CD14-positive monocyte (primary cell): ENCODE data around the gene CD46. TPM values are rescaled to one million over a fixed set of nuclear protein-coding genes. Genes with fewer than 3 reads are reported as not detected.

ENCODE experiments used
- DNase-seq, 3 donors: peaks; one replicate each; pipeline ENCODE4 v3.0.0-alpha.2; 2011 to 2022
- H2AFZ ChIP-seq: 2 replicates; pipeline ENCODE4 v1.6.0; 2012; ENCODE audit warnings: mild to moderate bottlenecking, low read depth, low read length, inconsistent platforms; ENCODE audit not compliant: insufficient read depth, poor library complexity, severe bottlenecking
- H3K27ac ChIP-seq, 2 donors: 1 replicate in 1 of 2; 2 replicates in 1 of 2; pipeline ENCODE4 v1.5.1; 2012 to 2013; ENCODE audit warnings: low read length in 2 of 2, control low read depth in 1 of 2, inconsistent platforms in 1 of 2, low read depth in 1 of 2, mild to moderate bottlenecking in 1 of 2
- H3K27me3 ChIP-seq, 2 donors: one replicate each; pipeline versions ENCODE4 v1.6.0 to v1.6.1; 2011 to 2013; ENCODE audit warnings: low read length in 2 of 2; ENCODE audit not compliant: control insufficient read depth in 2 of 2, insufficient read depth in 2 of 2
- H3K36me3 ChIP-seq, 2 donors: replicated peaks in 1 of 2; 1 replicate in 1 of 2; 2 replicates in 1 of 2; pipeline versions ENCODE4 v1.5.1 to v1.6.1; 2012 to 2013; ENCODE audit warnings: low read length in 2 of 2, control low read depth in 1 of 2, inconsistent platforms in 1 of 2, mild to moderate bottlenecking in 1 of 2; ENCODE audit not compliant: insufficient read depth in 2 of 2, control insufficient read depth in 1 of 2
- H3K4me1 ChIP-seq, 2 donors: 1 replicate in 1 of 2; 2 replicates in 1 of 2; pipeline versions ENCODE4 v1.5.1 to v1.6.1; 2012 to 2013; ENCODE audit warnings: low read length in 2 of 2, control low read depth in 1 of 2, inconsistent platforms in 1 of 2, mild to moderate bottlenecking in 1 of 2, moderate library complexity in 1 of 2; ENCODE audit not compliant: insufficient read depth in 2 of 2, control insufficient read depth in 1 of 2
- H3K4me2 ChIP-seq: replicated peaks from 2 replicates; pipeline ENCODE3; 2012; ENCODE audit warnings: low read length, moderate library complexity, mild to moderate bottlenecking; ENCODE audit not compliant: poor library complexity, severe bottlenecking; ENCODE audit errors: extremely low read depth
- H3K4me3 ChIP-seq, 3 experiments: fragments of 200-600 bp in 1 of 3; sonication (generic) in 1 of 3; replicated peaks in 1 of 3; 1 replicate in 2 of 3; 2 replicates in 1 of 3; pipeline ENCODE4 v1.5.1; 2011 to 2013; ENCODE audit warnings: low read length in 3 of 3, mild to moderate bottlenecking in 3 of 3, control low read depth in 2 of 3, low read depth in 2 of 3, inconsistent platforms in 1 of 3, moderate library complexity in 1 of 3
- H3K79me2 ChIP-seq: 2 replicates; pipeline ENCODE4 v1.6.0; 2012; ENCODE audit warnings: mild to moderate bottlenecking, control low read depth, inconsistent platforms, low read length, moderate library complexity; ENCODE audit not compliant: insufficient read depth
- H3K9ac ChIP-seq: 2 replicates; pipeline ENCODE4 v1.6.0; 2017; ENCODE audit warnings: low read length, mild to moderate bottlenecking; ENCODE audit not compliant: insufficient read depth, poor library complexity, severe bottlenecking
- H3K9me3 ChIP-seq, 2 donors: replicated peaks in 1 of 2; 1 replicate in 1 of 2; 2 replicates in 1 of 2; pipeline versions ENCODE4 v1.5.1 to v1.6.1; 2012 to 2013; ENCODE audit warnings: low read length in 2 of 2, control low read depth in 1 of 2; ENCODE audit not compliant: control insufficient read depth in 1 of 2, insufficient read depth in 1 of 2
- H4K20me1 ChIP-seq: 2 replicates; pipeline ENCODE4 v1.6.0; 2012; ENCODE audit warnings: mild to moderate bottlenecking, low read length, control low read depth, moderate library complexity; ENCODE audit not compliant: insufficient read depth
- H3K27ac Mint-ChIP-seq, 7 donors: one replicate each; pipeline ENCODE4 v1.8.0; 2020; ENCODE audit warnings: mild to moderate bottlenecking in 7 of 7, mixed read lengths in 7 of 7, moderate library complexity in 6 of 7, inconsistent platforms in 2 of 7
- H3K27me3 Mint-ChIP-seq, 3 donors: one replicate each; pipeline ENCODE4 v1.8.0; 2021 to 2022; ENCODE audit warnings: low read depth in 3 of 3, mild to moderate bottlenecking in 3 of 3, mixed read lengths in 3 of 3, moderate library complexity in 3 of 3, inconsistent platforms in 1 of 3
- H3K36me3 Mint-ChIP-seq, 2 donors: one replicate each; pipeline ENCODE4 v1.8.0; 2020; ENCODE audit warnings: mixed read lengths in 2 of 2, inconsistent platforms in 1 of 2, mild to moderate bottlenecking in 1 of 2
- H3K4me1 Mint-ChIP-seq: one replicate; pipeline ENCODE4 v1.8.0; 2020; ENCODE audit warnings: mild to moderate bottlenecking, mixed read lengths
- H3K4me3 Mint-ChIP-seq, 2 donors: one replicate each; pipeline ENCODE4 v1.8.0; 2020; ENCODE audit warnings: mild to moderate bottlenecking in 2 of 2, mixed read lengths in 2 of 2, moderate library complexity in 1 of 2
- H3K9me3 Mint-ChIP-seq, 7 donors: one replicate each; pipeline ENCODE4 v1.8.0; 2020 to 2022; ENCODE audit warnings: mixed read lengths in 7 of 7, mild to moderate bottlenecking in 6 of 7, moderate library complexity in 6 of 7, inconsistent platforms in 2 of 7
- CTCF ChIP-seq: fragments of 200-600 bp; IDR thresholded peaks from one replicate; pipeline ENCODE4 v1.8.0; 2022; ENCODE audit warnings: antibody characterized with exemption, mild to moderate bottlenecking
- WGBS: methylation state at CpG from one replicate; pipeline ENCODE4 v1.1.5; 2013; ENCODE audit warnings: missing lambda C conversion rate; ENCODE audit not compliant: insufficient coverage; 5-methylcytosine and 5-hydroxymethylcytosine counted together
- intact Hi-C, 2 donors: fragments of 100-400 bp; cut with micrococcal nuclease; formaldehyde crosslinking; loops; one replicate each; pipeline versions ENCODE4 v1.15.0 to v1.15.1; 2023
- polyA plus RNA-seq, 3 donors: library from polyadenylated mRNA; depleted of rRNA in 1 of 3; unstranded in 2 of 3; stranded (reverse) in 1 of 3; fragments of 300-500 nt in 2 of 3; fragments of >200 nt in 1 of 3; fragmentation: Illumina TruSeq in 2 of 3; gene quantifications; 1 replicate in 2 of 3; 2 replicates in 1 of 3; pipeline ENCODE4 v1.2.3, GENCODE V29; 2012 to 2021

CD46 gene
- polyA plus RNA-seq, 3 donors = 139 to 259 (median 210) TPM

- Mint-ChIP-seq H3K27me3 (no peaks in the 10 kb centered on the region), H3K4me3 (peak overlapping the region; percentile 54 to 64), H3K36me3 (peaks cover 84 to 86% of the 10 kb centered on the region in 2 donors), H3K4me1 (peaks cover 47% of the 10 kb centered on the region), H3K27ac (peak overlapping the region; percentile 86 to 94 (median 92)), H3K9me3 (no peaks in the 10 kb centered on the region)
- peak overlapping the region in 1 of 3 experiments; percentile 38 for H3K4me3 ChIP-seq
- peaks cover 36% of the 10 kb centered on the region for H4K20me1 ChIP-seq
- peaks cover 4% of the 10 kb centered on the region for H3K79me2 ChIP-seq
- peak overlapping the region; percentile 54 for H3K4me2 ChIP-seq
- H3K27ac ChIP-seq = peak overlapping the region; percentile 84 to 86
- intact Hi-C loops = no loop called here
- H3K27me3 ChIP-seq = no peaks in the 10 kb centered on the region
- H2AFZ ChIP-seq = peak overlapping the region; percentile 10
- H3K36me3 ChIP-seq = peaks cover 50 to 83% of the 10 kb centered on the region in 2 donors
- H3K4me1 ChIP-seq = peaks cover 30 to 31% of the 10 kb centered on the region in 2 donors
- WGBS = no CpG with 5 or more reads among the region's 1 CpG
- no peak overlapping the region for H3K9ac ChIP-seq
- no peak for TF ChIP-seq CTCF
- DNase-seq = no peak
- H3K9me3 ChIP-seq = no peaks in the 10 kb centered on the region
These were observed 55.5 kb downstream of the CD46 start for GRCh38 chr1:207807326-207807689.

GRCh38 chr1:207807690-207808321, 56.0 kb downstream of the CD46 start:
- Histone ChIP-seq H3K79me2 (peaks cover 5% of the 10 kb centered on the region), H3K4me2 (peak overlapping the region; percentile 54), H3K4me3 (peak overlapping the region in 1 of 3 experiments; percentile 38), H3K36me3 (peaks cover 48 to 83% of the 10 kb centered on the region in 2 donors), H3K9me3 (no peaks in the 10 kb centered on the region), H3K4me1 (peaks cover 31% of the 10 kb centered on the region in 2 donors), H2AFZ (peak overlapping the region; percentile 10), H3K9ac (no peak overlapping the region), H4K20me1 (peaks cover 39% of the 10 kb centered on the region), H3K27me3 (no peaks in the 10 kb centered on the region), H3K27ac (peak overlapping the region; percentile 84 to 86)
- 40% methylated on average over 6 of the region's 13 CpGs for WGBS
- Mint-ChIP-seq H3K4me1 (peaks cover 48% of the 10 kb centered on the region), H3K36me3 (peaks cover 84 to 86% of the 10 kb centered on the region in 2 donors), H3K27me3 (no peaks in the 10 kb centered on the region), H3K4me3 (peak overlapping the region; percentile 26 to 54), H3K27ac (peak overlapping the region; percentile 86 to 94 (median 92)), H3K9me3 (no peaks in the 10 kb centered on the region)
- no peak for TF ChIP-seq CTCF
- intact Hi-C loops = no loop called here
- peak; percentile 61 to 92 (median 79) for DNase-seq
